ACHN (cell line): ENCODE measurements around the gene MALT1.
"Not testable (repeated sequence)": the region's sequence is repeated elsewhere in the genome, so short reads cannot be mapped to it uniquely, and the experiment has no call there.

Experiments used
- DNase-seq: peaks from one replicate; pipeline ENCODE4 v3.0.0-alpha.2; 2015
- in situ Hi-C: cut with HindIII; loops from 2 replicates; pipeline ENCODE4 v1.10.0; 2017; ENCODE audit warnings: low sequenced_read_pairs, low pct_ligation_motif_present, low pct_unique_long_range_greater_than_20kb

The MALT1 gene, protein sequence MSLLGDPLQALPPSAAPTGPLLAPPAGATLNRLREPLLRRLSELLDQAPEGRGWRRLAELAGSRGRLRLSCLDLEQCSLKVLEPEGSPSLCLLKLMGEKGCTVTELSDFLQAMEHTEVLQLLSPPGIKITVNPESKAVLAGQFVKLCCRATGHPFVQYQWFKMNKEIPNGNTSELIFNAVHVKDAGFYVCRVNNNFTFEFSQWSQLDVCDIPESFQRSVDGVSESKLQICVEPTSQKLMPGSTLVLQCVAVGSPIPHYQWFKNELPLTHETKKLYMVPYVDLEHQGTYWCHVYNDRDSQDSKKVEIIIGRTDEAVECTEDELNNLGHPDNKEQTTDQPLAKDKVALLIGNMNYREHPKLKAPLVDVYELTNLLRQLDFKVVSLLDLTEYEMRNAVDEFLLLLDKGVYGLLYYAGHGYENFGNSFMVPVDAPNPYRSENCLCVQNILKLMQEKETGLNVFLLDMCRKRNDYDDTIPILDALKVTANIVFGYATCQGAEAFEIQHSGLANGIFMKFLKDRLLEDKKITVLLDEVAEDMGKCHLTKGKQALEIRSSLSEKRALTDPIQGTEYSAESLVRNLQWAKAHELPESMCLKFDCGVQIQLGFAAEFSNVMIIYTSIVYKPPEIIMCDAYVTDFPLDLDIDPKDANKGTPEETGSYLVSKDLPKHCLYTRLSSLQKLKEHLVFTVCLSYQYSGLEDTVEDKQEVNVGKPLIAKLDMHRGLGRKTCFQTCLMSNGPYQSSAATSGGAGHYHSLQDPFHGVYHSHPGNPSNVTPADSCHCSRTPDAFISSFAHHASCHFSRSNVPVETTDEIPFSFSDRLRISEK

DNA sequence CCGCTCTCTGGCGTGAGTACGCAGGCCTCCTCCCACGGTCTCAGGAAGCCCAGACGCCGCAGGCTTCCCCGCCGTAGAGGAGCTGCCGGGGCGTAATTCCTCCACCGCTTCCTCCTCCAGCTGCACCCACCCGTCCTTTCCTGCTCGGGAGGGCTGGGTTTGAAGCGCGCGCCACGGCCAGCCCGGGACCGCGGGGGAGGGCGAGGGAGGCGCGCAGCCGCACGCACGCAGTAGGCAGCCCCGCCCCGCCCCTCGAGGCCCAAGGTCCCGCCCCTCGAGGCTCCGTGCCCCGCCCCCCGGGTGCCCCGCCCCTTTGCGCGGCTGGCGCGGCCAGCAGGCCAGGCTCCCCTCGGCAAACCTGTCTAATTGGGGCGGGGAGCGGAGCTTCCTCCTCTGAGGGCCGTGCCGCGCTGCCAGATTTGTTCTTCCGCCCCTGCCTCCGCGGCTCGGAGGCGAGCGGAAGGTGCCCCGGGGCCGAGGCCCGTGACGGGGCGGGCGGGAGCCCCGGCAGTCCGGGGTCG, at the start of gene MALT1:
Gene MALT1, plus strand, starts transcription at position 355 of the 521 bp plus-strand sequence. CDS start 179 bp downstream, outside the sequence.
- DNase-seq: peak; percentile 88
- in situ Hi-C loops: no loop called here

DNA sequence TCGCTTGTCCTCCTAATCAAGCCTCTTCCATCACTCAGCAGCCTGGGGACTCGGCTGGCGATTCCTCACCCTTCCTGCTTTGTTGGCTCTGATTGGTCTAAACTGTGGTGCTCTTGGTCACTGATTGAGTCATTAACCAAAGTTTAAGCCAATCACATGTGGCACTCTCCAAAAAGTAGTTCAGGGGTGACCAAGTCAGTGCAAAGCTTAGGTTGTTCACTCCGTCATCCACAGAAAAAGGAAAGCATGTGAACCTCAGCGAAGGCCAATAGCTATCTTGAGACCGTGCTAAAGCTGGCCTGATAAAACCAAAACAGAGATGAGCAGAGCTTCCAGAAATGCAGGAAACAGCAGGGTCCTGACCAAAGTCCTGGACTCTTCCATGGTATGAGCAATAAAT, 47.3 kb upstream of the MALT1 start:
- DNase-seq: no peak
- in situ Hi-C loops: no loop called here

DNA sequence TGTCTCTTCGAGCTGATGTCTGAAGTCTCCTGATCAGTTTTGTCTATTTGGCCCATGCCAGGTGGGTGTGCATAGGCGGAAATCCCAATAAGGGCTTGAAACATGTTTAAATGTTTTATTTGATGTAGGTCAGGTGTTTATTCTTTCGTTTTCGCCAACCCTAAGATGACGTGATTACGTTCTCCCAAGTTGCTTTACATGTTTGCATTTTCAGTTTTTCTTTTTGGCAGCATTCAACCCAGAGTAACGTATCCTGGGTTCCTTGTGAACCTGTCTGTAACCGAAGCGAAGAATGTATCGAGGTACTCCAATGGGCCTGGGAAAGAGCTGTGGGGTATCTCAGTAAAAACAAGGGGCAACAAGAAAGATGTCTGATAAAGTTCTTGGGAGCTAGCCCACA, 45.4 kb upstream of the MALT1 start:
- in situ Hi-C loops: no loop called here
- DNase-seq: no peak

DNA sequence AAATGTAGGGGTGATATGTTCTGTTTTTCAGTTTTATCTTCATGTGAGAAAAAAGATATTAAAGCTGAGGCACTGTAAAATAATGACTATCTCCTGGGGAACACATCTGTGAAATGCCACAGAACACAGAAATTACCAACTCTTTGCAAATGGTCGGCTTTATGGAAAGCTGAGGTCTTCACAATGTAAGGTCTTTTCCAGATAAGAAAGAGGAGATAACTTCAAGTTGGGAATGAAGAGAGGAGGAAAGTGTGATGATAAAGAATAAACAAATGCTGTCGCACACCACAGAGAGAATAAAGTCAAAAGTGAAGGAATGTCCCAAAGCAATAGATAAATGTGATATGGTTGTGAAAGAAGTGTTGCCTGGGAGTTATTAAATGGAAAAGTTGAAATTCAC, 41.2 kb upstream of the MALT1 start:
- DNase-seq: no peak
- in situ Hi-C loops: no loop called here

DNA sequence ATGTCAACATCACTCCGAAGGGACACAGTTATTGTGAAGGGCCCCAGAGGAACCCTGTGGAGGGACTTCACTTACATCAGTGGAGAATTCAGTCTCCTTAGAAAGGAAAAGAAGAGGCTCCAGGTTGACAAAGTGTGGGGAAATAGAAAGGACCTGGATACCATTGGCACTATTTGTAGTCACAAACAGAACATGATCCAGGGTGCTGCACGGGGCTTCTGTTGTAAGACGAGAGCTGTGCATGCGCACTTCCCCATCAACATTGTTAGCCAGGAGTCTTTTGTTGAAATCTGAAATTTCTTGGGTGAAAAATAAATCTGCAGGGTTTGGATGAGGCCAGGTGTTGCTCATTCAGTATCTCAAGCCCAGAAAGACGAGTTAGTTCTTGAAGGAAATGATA, 40.0 kb upstream of the MALT1 start:
- in situ Hi-C loops: no loop called here
- no peak for DNase-seq

DNA sequence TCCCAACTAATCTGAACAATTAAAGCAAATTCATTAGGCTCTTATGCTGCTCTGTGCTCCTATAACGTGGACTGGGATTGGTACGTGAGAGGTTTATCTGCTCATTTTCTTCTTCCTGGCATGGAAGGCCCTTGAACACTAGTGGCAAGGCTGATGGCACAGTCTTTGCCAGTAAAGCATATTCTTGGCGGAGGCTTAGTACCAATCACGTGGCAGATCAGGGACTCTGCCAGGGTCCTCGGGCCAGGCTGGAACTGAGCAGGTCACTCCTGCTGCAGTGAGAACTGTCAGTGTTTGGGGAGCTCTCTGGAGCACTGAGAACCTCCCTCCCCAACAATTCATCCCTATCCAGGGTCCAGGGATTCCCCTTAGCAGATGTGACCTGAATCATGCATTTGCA, 38.7 kb upstream of the MALT1 start:
- in situ Hi-C loops: no loop called here
- DNase-seq: no peak

DNA sequence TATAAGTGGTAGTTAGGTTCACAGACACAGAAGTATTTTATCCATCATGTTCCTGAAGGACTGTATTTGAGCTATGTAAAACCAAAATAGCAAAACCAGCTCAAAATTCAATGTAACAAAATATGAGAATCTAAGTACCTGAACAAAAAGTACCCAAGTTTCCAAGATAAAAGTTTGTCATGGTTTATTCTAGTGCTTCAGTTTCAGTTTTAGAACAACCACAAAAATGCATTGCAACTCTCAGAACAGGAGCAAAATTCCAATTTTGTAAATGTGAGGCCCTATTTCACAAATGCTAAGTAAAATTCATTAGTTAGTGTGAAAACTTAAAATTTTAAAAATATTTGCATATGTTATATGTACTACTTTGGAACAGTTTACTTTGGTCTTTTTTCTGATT, 37.4 kb upstream of the MALT1 start:
- in situ Hi-C loops: no loop called here
- DNase-seq: no peak

DNA sequence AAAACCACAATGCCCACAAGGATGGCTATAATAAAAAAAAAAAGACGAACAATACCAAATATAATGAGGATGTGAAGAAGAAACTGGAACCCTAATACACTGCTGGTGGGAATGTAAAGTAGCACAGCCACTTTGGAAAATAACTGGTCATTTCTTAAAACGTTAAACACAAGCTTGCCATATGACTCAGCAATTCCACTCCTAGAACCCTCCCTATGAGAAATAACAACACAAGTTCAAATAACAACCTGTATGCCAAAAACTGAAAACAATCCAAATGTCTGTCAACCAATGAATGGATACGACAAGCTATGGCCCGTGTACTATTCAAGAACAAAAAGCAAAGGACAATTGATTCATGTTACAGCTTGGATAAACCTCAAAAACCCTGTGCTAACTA, 35.4 kb upstream of the MALT1 start:
- in situ Hi-C loops: no loop called here
- no peak for DNase-seq

DNA sequence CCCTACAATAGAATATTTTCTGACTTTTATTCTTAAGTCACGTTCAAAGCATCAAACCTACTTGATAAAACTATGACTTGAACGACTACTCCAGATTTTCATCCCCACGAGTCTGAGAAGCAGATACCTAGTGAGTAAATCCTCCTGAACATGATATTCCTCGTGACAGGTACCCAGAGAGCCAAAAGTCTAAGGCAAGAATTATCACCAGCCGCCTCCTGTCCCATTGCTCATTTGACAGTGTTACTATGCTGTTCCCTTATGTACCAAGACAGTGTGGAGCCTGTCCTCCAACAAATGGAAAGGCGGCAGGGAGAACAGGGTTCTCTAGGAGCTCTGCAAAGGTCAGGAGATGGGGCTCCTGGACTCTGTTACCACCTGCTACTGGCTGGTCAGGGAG, 34.1 kb upstream of the MALT1 start:
- DNase-seq: no peak
- in situ Hi-C loops: no loop called here

DNA sequence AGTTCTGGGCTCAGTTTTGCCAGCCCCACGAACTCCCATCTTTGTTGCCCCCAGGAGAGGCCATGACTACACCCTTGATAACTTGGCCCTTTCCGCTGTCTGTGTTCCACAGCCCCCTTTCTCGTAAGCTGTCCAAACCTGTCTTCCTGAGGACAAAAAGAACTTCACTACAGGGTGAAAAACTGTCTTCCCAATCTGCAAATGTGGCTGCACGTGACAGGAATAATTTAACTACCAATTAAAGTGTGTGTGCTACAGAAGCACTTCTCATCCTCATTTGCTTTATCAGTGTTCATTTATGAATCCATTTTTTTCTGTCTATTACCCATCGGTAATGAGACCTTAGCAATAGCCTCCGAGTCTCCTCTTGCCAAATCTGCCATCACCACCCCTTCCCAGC, 33.3 kb upstream of the MALT1 start:
- DNase-seq: no peak
- in situ Hi-C loops: no loop called here

DNA sequence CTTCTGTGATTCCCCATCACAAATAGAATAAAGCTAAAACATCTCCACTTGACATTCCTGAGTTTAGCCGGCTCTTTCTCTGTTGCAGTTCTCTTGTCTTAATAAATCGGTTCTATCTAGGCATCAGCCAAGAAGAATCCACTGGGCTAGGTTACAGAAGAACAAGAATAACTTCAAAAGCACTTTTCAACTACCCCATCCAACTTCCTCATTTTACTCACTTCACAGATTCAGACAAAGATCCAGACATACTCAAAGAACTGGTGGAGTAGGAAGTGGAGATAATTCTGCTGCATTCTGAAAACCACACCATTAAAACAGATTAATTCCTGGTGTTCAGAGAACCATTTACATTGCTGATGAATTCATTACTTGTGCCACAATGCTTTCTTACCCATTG, 32.8 kb upstream of the MALT1 start:
- in situ Hi-C loops: no loop called here
- DNase-seq: no peak

DNA sequence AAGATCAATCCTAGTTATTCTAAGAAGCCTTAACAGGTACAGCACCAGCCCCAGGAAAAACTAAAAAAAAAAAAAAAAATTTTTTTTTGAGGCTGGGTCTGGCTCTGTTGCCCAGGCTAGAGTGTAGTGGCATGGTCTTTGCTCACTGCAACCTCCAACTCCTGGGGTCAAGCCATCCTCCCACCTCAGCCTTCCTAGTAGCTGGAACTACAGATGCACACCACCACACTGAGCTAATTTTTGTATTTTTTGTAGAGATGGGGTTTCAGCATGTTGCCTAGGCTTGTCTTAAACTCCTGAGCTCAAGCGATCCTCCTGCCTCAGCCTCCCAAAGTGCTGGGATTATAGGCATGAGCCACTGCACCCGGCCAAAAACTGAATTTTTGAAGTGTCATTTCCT, 32.0 kb upstream of the MALT1 start:
- no peak for DNase-seq
- in situ Hi-C loops: no loop called here

DNA sequence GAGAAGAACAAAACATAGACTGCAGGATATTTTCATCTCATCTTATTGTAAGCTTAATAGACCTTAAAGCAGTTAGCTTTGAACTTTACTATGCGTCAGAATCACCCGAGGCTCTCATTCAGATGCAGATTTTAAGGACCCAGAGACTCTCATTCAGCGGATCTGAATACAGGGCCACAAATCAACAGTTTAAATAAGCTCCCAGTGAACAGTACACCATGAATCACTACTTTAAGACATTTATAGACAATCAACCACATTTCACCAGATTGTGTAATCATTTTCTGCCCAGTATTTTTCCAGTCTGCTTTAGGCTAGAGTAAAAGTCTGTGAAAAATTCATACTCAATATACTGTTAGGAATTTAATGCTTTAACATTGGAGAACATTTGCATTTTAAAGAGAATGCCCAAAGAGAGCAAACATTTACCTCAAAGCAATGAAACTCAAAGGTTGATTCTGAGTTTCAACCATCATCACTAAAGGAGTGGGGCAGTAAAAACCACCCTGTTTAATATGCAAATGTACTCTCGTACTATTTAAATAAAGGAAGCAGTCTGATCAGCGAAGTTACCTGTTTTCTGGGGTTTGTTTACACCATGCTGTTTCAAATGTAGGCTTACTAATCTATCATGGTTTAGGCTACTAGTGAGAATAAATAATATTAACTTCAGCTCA, 31.4 kb upstream of the MALT1 start:
- in situ Hi-C loops: no loop called here
- no peak for DNase-seq

DNA sequence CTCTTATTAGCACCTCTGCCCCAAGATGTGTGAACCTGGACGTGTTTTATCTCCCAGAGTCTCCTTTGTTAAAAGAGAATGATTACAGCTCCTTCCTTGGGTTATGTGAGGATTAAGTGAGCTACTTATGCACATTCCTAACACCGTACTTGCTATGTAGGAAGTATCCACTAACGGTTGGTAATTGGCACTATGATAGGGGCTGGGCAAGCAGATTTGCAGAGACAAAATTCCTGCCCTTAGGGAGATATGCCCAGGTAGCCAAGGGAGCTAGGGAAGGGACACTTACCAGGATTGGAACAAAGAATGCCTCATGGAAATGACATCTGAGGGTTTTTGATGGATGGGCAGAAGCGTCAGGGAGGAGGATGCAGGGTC, 30.8 kb upstream of the MALT1 start:
- DNase-seq: no peak
- in situ Hi-C loops: no loop called here

DNA sequence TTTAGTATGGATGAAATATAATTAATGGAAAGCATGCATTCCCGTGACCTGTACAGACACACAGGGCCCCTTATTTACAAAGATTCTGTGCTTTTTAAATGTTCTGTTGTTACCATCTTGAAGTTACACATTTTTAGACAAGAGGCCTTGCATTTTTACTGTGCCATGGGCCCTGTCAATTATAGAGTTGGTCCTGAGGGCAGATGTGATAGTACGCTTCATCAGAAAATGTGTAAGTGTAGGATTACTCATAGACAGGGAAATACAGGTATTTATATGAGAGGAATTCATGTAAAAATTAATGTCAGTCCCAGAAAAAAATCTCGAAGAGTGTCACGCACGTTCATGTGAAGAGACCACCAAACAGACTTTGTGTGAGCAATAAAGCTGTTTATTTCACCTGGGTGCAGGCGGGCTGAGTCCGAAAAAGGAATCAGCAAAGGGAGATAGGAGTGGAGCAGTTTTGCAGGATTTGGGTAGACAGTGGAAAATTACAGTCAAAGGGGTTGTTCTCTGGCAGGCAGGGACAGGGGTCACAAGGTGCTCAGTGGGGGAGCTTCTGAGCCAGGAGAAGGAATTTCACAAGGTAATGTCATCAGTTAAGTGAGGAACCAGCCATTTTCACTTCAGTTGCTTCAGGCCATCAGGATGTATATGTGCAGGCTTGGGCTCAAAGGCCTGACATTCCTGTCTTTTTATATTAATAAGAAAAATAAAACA, 30.2 kb upstream of the MALT1 start:
- no peak for DNase-seq
- in situ Hi-C loops: no loop called here

DNA sequence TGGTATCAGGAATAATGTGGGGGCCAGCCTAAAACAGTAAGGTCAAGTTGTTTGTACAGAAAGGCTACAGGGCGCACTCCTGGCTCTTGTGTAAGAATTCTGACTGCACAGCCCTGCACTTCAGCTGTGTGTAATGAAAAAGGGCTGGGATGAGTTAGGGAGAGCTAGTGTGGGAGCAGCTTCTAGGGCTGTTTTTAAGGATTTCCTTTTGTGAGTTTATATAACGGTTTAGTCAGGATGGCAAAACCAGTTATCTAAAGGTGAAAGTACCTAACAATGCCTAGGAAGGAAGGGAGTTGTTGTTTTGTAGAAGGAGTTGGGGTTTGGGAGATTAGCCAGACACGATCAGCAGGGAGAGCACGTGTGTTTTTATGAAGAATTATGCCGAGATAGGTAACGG, 27.7 kb upstream of the MALT1 start:
- DNase-seq, in situ Hi-C loops: not testable (repeated sequence)

DNA sequence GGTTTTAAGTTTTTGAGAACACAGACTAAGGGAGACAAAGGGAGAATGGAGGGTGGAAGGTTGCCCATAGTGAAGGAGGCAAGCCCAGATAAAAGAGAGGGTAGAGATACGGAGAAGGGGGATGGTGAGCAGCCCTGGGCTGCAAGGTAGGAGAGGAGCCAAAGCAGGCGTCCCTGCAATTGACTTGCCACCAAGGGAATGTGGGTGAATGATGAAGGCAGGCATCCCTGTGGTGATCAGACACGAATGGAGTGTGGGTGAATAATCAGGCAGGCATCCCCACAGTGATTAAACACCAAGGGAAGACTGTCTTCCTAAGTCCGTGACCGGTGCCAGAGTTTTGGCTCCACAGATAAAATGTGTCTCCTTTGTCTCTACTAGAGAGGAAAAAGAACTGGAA, 25.9 kb upstream of the MALT1 start:
- DNase-seq: no peak
- in situ Hi-C loops: no loop called here

DNA sequence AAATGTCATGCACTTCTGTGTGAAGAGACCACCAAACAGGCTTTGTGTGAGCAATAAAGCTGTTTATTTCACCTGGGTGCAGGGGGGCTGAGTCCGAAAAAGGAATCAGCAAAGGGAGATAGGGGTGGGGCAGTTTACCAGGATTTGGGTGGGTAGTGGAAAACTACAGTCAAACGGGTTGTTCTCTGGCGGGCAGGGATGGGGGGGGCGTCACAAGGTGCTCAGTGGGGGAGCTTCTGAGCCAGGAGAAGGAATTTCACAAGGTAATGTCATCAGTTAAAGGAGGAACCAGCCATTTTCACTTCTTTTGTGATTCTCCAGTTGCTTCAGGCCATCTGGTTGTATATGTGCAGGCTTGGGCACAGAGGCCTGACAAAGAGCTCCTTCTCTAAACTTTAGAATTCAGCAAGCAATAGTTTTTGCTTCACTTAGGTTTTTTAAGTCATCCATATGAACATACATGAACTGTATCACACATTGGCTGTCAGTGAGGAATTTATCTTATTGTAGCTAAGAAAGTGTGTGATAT, 24.9 kb upstream of the MALT1 start:
- no peak for DNase-seq
- in situ Hi-C loops: no loop called here
